CD4-positive, alpha-beta T cell (primary cell): Measurements from ENCODE around the gene PGAP3. TPM values are rescaled to one million over a fixed set of nuclear protein-coding genes. Genes with fewer than 3 reads are reported as not detected.

Experiments used
- ATAC-seq: fragments of 200-7000 bp; cut with Tn5 transposase; one replicate; pipeline ENCODE4 v1.10.0; 2022; ENCODE audit warnings: mild to moderate bottlenecking; ENCODE audit not compliant: poor library complexity
- CTCF ChIA-PET: fragments of 350-600 bp; sonication (Branson Sonifier 250); formaldehyde crosslinking; loops from one replicate; lab custom pipeline; 2021; ENCODE audit warnings: antibody characterized with exemption, inconsistent platforms; lab: Charles Lee
- POLR2A ChIA-PET: fragments of 350-600 bp; sonication (Branson Sonifier 250); formaldehyde crosslinking; loops from one replicate; lab custom pipeline; 2021; ENCODE audit warnings: antibody characterized with exemption, inconsistent platforms; lab: Charles Lee
- DNase-seq, 14 experiments: peaks; one replicate each; pipeline ENCODE4 v3.0.0-alpha.2; 2013 to 2020; ENCODE audit warnings: mixed read lengths in 2 of 14
- H3K27ac ChIP-seq, 2 donors: one replicate each; pipeline versions ENCODE4 v1.5.1 to v1.7.0; 2013; ENCODE audit warnings: low read length in 2 of 2, low read depth in 1 of 2, mild to moderate bottlenecking in 1 of 2
- H3K27me3 ChIP-seq, 2 experiments: 1 replicate in 1 of 2; 2 replicates in 1 of 2; pipeline versions ENCODE4 v1.6.1 to v1.7.0; 2013; ENCODE audit warnings: low read length in 2 of 2, control low read depth in 1 of 2, mild to moderate bottlenecking in 1 of 2, moderate library complexity in 1 of 2; ENCODE audit not compliant: insufficient read depth in 2 of 2, control insufficient read depth in 1 of 2
- H3K36me3 ChIP-seq: one replicate; pipeline ENCODE4 v1.6.1; 2013; ENCODE audit warnings: low read length, control low read depth; ENCODE audit not compliant: insufficient read depth
- H3K4me1 ChIP-seq: one replicate; pipeline ENCODE4 v1.6.1; 2013; ENCODE audit warnings: low read length, control low read depth; ENCODE audit not compliant: insufficient read depth
- H3K4me3 ChIP-seq: one replicate; pipeline ENCODE4 v1.5.1; 2013; ENCODE audit warnings: mild to moderate bottlenecking, low read length, moderate library complexity
- H3K9me3 ChIP-seq, 2 experiments: 1 replicate in 1 of 2; 2 replicates in 1 of 2; pipeline versions ENCODE4 v1.6.1 to v1.7.0; 2013; ENCODE audit warnings: low read length in 2 of 2, mild to moderate bottlenecking in 2 of 2, control low read depth in 1 of 2, moderate library complexity in 1 of 2; ENCODE audit not compliant: control insufficient read depth in 1 of 2, insufficient read depth in 1 of 2
- H3K27ac Mint-ChIP-seq: one replicate; pipeline ENCODE4 v1.8.0; 2020; ENCODE audit warnings: mixed read lengths
- H3K27me3 Mint-ChIP-seq: one replicate; pipeline ENCODE4 v1.8.0; 2021; ENCODE audit warnings: mixed read lengths
- H3K36me3 Mint-ChIP-seq: one replicate; pipeline ENCODE4 v1.8.0; 2021; ENCODE audit warnings: low read depth, mixed read lengths
- H3K4me1 Mint-ChIP-seq: one replicate; pipeline ENCODE4 v1.8.0; 2021; ENCODE audit warnings: low read depth, mixed read lengths
- H3K4me3 Mint-ChIP-seq: one replicate; pipeline ENCODE4 v1.8.0; 2020; ENCODE audit warnings: mild to moderate bottlenecking, mixed read lengths
- H3K9me3 Mint-ChIP-seq: one replicate; pipeline ENCODE4 v1.8.0; 2020; ENCODE audit warnings: mixed read lengths
- intact Hi-C, 2 experiments: fragments of 100-400 bp; cut with DNase I in 1 of 2; cut with micrococcal nuclease in 1 of 2; formaldehyde crosslinking; loops; one replicate each; pipeline versions ENCODE4 v1.15.1 to v1.9.0; 2023 to 2025; cut with DNase I, micrococcal nuclease
- total RNA-seq, 174 experiments: library from RNA in 2 of 174; stranded (reverse) in 2 of 174; gene quantifications; one replicate each; pipeline ENCODE4 v1.2.3 and lab custom pipeline; 2021 to 2026
- TF ChIP-seq, protein P1 (sequence below): fragments of 200-600 bp; IDR thresholded peaks from one replicate; pipeline ENCODE4 v1.8.0; 2022; ENCODE audit warnings: antibody characterized with exemption, mild to moderate bottlenecking

Gene PGAP3
- total RNA-seq, 2 experiments from 2014 or later, result 26.1 to 30.7 TPM

DNA sequence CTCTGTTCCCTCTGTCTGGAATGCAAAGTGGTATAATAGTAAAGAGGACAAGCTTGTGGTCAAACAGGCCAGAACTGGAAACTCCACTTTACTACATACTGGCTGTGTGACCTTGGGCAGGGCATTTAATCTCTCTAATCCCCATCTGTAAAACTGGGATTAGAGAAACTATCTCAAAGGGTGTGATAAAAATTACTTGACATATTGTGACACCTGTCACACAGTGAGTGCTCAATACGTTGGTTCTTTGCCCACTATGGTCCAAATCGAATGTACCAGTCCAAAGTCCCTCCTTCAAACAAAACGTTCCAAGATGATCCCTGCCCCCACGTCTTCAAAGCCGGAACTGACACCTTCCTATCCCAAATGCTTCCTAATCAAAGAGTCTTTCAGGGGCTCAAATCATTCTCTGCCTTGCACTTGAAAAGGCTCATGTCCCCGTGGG, 734 bp downstream of the PGAP3 start:
- Histone ChIP-seq H3K4me3 (peak overlapping the region; percentile 74), H3K4me1 (peaks cover 19% of the 10 kb centered on the region), H3K27ac (no peak overlapping the region), H3K9me3 (no peaks in the 10 kb centered on the region), H3K27me3 (no peaks in the 10 kb centered on the region), H3K36me3 (peaks cover 22% of the 10 kb centered on the region)
- peaks cover 31% of the 10 kb centered on the region for H3K4me1 Mint-ChIP-seq
- peaks cover 56% of the 10 kb centered on the region for H3K36me3 Mint-ChIP-seq
- CTCF ChIA-PET, result interaction anchor here (1.4 to 2.5 kb wide), 4 partner anchors 10 to 66 kb away, joined by 3 to 10 read pairs (median 4); partner anchors contain the start of gene PNMT
- H3K9me3 Mint-ChIP-seq, result no peaks in the 10 kb centered on the region
- DNase-seq, result no peak
- POLR2A ChIA-PET, result interaction anchor here (1.0 to 2.1 kb wide), 10 partner anchors 10 to 531 kb away, joined by 3 to 23 read pairs (median 4); partner anchors contain the start of genes MIEN1 and PNMT
- TF ChIP-seq, protein P1, sequence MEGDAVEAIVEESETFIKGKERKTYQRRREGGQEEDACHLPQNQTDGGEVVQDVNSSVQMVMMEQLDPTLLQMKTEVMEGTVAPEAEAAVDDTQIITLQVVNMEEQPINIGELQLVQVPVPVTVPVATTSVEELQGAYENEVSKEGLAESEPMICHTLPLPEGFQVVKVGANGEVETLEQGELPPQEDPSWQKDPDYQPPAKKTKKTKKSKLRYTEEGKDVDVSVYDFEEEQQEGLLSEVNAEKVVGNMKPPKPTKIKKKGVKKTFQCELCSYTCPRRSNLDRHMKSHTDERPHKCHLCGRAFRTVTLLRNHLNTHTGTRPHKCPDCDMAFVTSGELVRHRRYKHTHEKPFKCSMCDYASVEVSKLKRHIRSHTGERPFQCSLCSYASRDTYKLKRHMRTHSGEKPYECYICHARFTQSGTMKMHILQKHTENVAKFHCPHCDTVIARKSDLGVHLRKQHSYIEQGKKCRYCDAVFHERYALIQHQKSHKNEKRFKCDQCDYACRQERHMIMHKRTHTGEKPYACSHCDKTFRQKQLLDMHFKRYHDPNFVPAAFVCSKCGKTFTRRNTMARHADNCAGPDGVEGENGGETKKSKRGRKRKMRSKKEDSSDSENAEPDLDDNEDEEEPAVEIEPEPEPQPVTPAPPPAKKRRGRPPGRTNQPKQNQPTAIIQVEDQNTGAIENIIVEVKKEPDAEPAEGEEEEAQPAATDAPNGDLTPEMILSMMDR, result no peak
- intact Hi-C loops, result loop anchor here (2.0 to 5.0 kb wide), 5 partner anchors 42 to 294 kb away; partner anchors contain the start of genes PSMD3 (in 1 of the 2) and STARD3 (in 1 of the 2)
- H3K27me3 Mint-ChIP-seq, result no peaks in the 10 kb centered on the region
- no peak for ATAC-seq
- peak overlapping the region; percentile 100 for H3K4me3 Mint-ChIP-seq
- peak overlapping the region; percentile 98 for H3K27ac Mint-ChIP-seq

DNA sequence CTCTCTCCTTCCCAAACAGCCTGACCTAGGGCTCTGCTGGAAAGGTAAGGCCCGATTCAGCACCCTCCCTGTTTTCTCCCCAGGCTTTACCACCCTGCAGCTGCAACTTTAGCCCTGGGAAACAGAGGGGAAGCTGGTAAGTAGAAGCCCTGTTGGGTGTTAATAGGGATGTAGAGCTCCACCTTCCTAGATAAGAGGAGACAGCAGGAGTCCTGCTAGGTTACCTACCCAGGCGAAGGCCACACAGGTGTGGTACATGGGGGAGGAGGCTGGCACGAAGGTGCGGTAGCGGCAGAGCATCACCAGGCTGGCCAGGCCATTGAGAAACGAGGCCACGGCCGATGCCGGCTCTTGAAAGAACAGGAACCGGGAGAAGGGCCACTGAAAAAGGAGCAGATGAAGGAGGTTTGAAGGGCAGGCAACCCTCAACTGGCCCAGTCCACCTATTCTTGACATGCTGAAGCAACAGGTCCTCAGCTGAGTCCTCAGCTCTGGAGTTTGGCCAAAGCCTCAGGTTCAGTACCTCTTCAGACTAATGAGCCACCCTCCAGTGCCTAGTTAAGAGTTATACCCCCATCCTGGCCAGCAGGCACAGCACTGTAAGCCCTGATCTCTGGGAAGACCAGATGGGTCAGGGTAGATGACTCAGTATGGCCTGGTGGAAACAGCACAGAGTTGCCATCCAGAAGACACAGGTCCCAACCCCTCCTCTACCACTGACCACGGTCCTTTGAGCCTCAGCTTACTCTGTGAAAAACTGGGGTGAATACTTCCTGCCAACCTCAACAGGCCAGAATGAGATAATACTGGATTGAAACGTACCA, 3.3 kb downstream of the PGAP3 start:
- no peaks in the 10 kb centered on the region for H3K27me3 Mint-ChIP-seq

DNA sequence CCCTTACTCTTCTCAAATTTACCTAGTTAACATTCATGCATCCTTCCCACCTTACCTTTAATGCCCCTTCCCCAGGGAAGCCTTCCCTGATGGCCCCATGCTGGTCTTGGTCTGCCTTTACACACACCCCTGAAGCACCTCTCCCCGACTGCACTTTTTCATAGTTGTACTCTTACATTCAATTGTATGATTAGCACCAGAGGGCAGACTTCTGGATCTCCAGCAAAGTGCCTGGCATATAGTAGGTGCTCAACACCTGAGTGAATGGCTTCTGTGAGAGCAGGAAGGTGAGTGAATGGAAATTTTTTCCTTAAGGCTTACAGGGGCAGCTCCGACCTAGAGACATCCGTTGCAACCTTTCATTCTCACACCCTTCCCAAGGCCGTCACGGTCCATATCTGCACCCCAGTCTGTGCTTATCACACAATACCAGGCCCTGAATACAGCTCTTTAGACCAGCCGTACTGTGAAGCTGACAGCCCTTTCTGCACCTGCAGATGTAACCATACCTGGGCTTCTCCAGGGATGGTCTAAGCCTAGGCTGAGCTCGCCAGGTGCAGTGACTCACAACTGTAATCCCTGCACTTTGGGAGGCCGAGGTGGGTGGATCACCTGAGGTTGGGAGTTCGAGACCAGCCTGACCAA, 4.4 kb downstream of the PGAP3 start:
- Histone ChIP-seq H3K9me3 (no peaks in the 10 kb centered on the region), H3K36me3 (peaks cover 22% of the 10 kb centered on the region), H3K4me1 (peaks cover 39% of the 10 kb centered on the region), H3K4me3 (no peak overlapping the region), H3K27ac (no peak overlapping the region), H3K27me3 (no peaks in the 10 kb centered on the region)
- H3K27ac Mint-ChIP-seq, result no peak overlapping the region
- TF ChIP-seq, protein P1, result no peak
- H3K4me1 Mint-ChIP-seq, result peaks cover 47% of the 10 kb centered on the region
- ChIA-PET POLR2A (interaction anchor here (0.5 kb wide), 1 partner anchor 211 kb away, joined by 3 read pairs; no protein-coding TSS in a partner anchor), CTCF (interaction anchor here (1.2 to 1.5 kb wide), 2 partner anchors 15 to 27 kb away, joined by 3 to 4 read pairs; no protein-coding TSS in a partner anchor)
- no peak for DNase-seq
- no peak for ATAC-seq
- intact Hi-C loops, result no loop called here
- peak overlapping the region; percentile 15 for H3K4me3 Mint-ChIP-seq
- no peaks in the 10 kb centered on the region for H3K27me3 Mint-ChIP-seq
- H3K36me3 Mint-ChIP-seq, result peaks cover 71% of the 10 kb centered on the region
- H3K9me3 Mint-ChIP-seq, result no peaks in the 10 kb centered on the region

More for the DNA sequence above, 3.3 kb downstream of the PGAP3 start:
- Mint-ChIP-seq H3K9me3 (no peaks in the 10 kb centered on the region), H3K4me1 (peaks cover 43% of the 10 kb centered on the region), H3K4me3 (peak overlapping the region; percentile 25), H3K27ac (no peak overlapping the region), H3K36me3 (peaks cover 72% of the 10 kb centered on the region)
- peaks cover 22% of the 10 kb centered on the region for H3K36me3 ChIP-seq
- DNase-seq, result no peak
- ATAC-seq, result no peak
- POLR2A ChIA-PET, result no interaction called here
- H3K27ac ChIP-seq, result no peak overlapping the region
- CTCF ChIA-PET, result no interaction called here
- intact Hi-C loops, result loop anchor here in 1 of 2 experiments (5.0 kb wide), 1 partner anchor 47 kb away; the partner anchor contains the start of gene STARD3
- peaks cover 34% of the 10 kb centered on the region for H3K4me1 ChIP-seq
- H3K4me3 ChIP-seq, result no peak overlapping the region
- no peaks in the 10 kb centered on the region for H3K9me3 ChIP-seq
- TF ChIP-seq, protein P1, result no peak
- H3K27me3 ChIP-seq, result no peaks in the 10 kb centered on the region
